ENCODE data around the gene C14orf180. TPM values are rescaled to one million over a fixed set of nuclear protein-coding genes. Genes with fewer than 3 reads are reported as not detected.
A peak's percentile ranks its signal among the peaks of the same experiment; 100 is the strongest.

The C14orf180 gene
- total RNA-seq, 6 donors from 2014 or later: not detected

DNA sequence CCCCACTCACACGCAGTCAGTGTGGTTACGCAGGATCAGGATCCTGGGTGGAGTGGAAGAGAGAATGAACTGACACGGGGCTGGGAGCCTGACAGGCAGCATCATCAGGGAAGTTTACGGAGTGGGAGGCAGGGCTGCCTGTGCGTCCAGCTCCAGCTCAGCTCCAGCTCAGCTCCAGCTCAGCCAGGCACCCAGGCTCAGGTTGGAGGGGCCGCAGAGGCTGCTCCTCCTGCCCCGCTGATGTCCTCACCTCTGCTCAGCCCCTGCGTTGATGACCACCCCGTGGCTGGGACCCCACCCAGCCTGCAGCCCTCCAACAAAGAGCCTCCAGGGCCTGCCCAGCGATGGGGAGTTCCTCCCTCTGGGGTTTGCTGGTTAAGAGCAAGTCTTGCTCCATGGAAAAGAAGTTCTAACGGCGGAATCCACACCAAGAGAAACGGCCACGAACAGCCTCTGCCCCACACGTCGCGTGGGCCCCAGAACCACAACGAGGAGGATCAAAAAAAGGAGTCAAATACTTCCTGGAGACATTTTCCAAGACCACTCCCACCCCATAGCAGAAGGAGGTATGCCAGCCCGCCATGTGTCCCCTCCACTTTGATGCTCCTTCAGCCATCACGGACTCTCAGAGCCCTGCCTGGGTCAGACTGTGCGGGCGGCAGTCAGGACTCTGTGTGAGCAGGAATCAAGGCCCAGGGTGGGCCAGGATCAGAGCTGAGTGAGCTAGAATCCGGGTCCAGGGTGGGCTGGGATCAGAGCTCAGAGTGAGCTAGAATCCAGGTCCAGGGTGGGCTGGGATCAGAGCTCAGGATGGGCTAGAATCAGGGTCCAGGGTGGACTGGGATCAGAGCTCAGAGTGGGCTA lies 17.7 kb upstream of the C14orf180 start:
- Histone ChIP-seq H3K27me3 (peaks cover 0 to 13% (median 0%) of the 10 kb centered on the region in 4 donors), H3K27ac (no peak overlapping the region), H3K4me1 (peaks cover 8 to 11% (median 9%) of the 10 kb centered on the region in 4 donors), H3K36me3 (no peaks in the 10 kb centered on the region), H3K4me3 (no peak overlapping the region), H3K9me3 (no peaks in the 10 kb centered on the region)
- TF ChIP-seq POLR2A (IDR thresholded peaks at IDR 0.05) (no peak), POLR2AphosphoS5 (IDR thresholded peaks at IDR 0.05) (no peak), CTCF (IDR thresholded peaks at IDR 0.05) (no peak), EP300 (IDR thresholded peaks at IDR 0.05) (no peak)
- DNase-seq (peak in 1 of 2 donors; percentile 49), ATAC-seq (ENCODE audit: low FRiP score in 2 of 2) (no peak)
- WGBS, 2 donors: 71 to 76% methylated on average over 13 to 23 of the region's 23 CpGs

- Histone ChIP-seq H3K4me1 (peaks cover 8 to 11% (median 9%) of the 10 kb centered on the region in 4 donors), H3K9me3 (no peaks in the 10 kb centered on the region), H3K27ac (no peak overlapping the region), H3K36me3 (no peaks in the 10 kb centered on the region), H3K4me3 (no peak overlapping the region), H3K27me3 (peaks cover 0 to 13% (median 0%) of the 10 kb centered on the region in 4 donors)
- no peak for TF ChIP-seq CTCF (IDR thresholded peaks at IDR 0.05)
- TF ChIP-seq POLR2A (IDR thresholded peaks at IDR 0.05): no peak
- TF ChIP-seq EP300 (IDR thresholded peaks at IDR 0.05): no peak
- no peak for TF ChIP-seq POLR2AphosphoS5 (IDR thresholded peaks at IDR 0.05)
- WGBS, 2 donors: 88 to 100% methylated on average over 3 to 5 of the region's 5 CpGs
- no peak for ATAC-seq (ENCODE audit: low FRiP score in 2 of 2)
- peak in 1 of 2 donors; percentile 13 for DNase-seq
Observed at GRCh38 chr14:104562606-104563005, 17.0 kb upstream of the C14orf180 start.

- TF ChIP-seq POLR2AphosphoS5 (IDR thresholded peaks at IDR 0.05) (no peak), POLR2A (IDR thresholded peaks at IDR 0.05) (no peak), EP300 (IDR thresholded peaks at IDR 0.05) (no peak), CTCF (IDR thresholded peaks at IDR 0.05) (no peak)
- no peaks in the 10 kb centered on the region for H3K9me3 ChIP-seq
- ATAC-seq (ENCODE audit: low FRiP score in 2 of 2): no peak
- H3K36me3 ChIP-seq: no peaks in the 10 kb centered on the region
- no peak overlapping the region for H3K27ac ChIP-seq
- DNase-seq: no peak
- WGBS, 2 donors: 52% methylated on average over 15 of the region's 15 CpGs; no CpG with 5 or more reads in 1 of the 2 donors
- peaks cover 0 to 13% (median 0%) of the 10 kb centered on the region in 4 donors for H3K27me3 ChIP-seq
- H3K4me1 ChIP-seq: peaks cover 8 to 11% (median 9%) of the 10 kb centered on the region in 4 donors
- H3K4me3 ChIP-seq: no peak overlapping the region
Observed at GRCh38 chr14:104563191-104563741, 16.3 kb upstream of the C14orf180 start.

DNA sequence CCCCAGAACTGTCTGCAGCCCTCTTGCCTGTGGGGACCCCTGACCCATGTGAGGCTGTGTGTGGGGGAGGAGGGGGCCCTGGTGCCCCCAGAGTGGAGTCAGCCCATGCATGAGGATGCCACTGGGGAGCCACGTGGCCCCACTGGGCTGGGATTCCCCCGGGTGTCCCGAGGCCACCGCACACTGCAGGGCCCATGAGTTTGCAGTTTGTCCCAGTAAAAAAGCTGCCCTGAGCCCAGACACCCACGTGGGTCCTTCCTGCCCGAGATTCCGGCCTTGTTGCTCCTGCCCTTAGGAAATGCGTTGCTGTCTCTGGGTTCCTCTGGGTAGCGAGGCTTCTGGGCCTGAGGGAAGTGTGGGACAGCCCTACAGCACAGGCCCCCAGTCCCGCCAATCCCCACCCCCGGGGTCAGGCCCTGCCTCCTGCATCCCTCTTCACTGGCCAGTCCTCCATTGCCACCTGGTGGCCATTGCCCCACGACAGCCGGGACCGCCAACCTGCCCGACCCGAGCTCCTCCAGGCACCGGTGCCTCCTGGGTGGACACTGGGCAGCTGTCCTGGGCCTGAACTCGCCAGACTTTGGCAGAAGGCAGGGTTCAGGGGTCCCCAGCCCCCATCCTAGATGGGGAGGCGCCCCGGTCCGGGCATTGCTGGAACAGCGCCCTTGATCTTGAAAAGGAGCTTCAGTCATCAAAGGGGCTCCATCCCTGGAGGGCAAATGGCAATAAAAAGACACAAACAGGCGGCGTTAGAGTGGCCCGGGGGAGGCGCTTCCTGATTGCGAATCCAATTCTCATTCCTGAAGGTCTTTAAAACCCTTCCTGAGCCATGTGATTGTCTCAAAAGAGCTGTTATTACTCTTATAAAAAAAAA lies 15.6 kb upstream of the C14orf180 start:
- Histone ChIP-seq H3K9me3 (no peaks in the 10 kb centered on the region), H3K4me1 (peaks cover 8 to 11% (median 9%) of the 10 kb centered on the region in 4 donors), H3K36me3 (no peaks in the 10 kb centered on the region), H3K27me3 (peaks cover 0 to 13% (median 0%) of the 10 kb centered on the region in 4 donors), H3K27ac (no peak overlapping the region), H3K4me3 (no peak overlapping the region)
- no peak for TF ChIP-seq POLR2AphosphoS5 (IDR thresholded peaks at IDR 0.05)
- TF ChIP-seq POLR2A (IDR thresholded peaks at IDR 0.05): no peak
- peak; percentile 71 to 93 (median 86) for TF ChIP-seq CTCF (IDR thresholded peaks at IDR 0.05)
- DNase-seq (peak; percentile 53 to 87), ATAC-seq (ENCODE audit: low FRiP score in 2 of 2) (peak; percentile 46 to 53)
- WGBS, 2 donors: 8% methylated on average over 13 to 23 of the region's 27 CpGs
